ENCODE data around the gene EML6.
"Not testable (repeated sequence)": the region's sequence is repeated elsewhere in the genome, so short reads cannot be mapped to it uniquely, and the experiment has no call there.

The EML6 gene

GRCh38 chr2:54723131-54723995, at the start of gene EML6:
EML6 (plus strand) TSS chr2:54723662; CDS start chr2:54725062, 1,400 bp downstream.
- DNase-seq (ENCODE audit: low spot score) = peak; percentile 99

- no peak for DNase-seq (ENCODE audit: low spot score)
Observed at GRCh38 chr2:54675281-54675680, 48.2 kb upstream of the EML6 start.

DNA sequence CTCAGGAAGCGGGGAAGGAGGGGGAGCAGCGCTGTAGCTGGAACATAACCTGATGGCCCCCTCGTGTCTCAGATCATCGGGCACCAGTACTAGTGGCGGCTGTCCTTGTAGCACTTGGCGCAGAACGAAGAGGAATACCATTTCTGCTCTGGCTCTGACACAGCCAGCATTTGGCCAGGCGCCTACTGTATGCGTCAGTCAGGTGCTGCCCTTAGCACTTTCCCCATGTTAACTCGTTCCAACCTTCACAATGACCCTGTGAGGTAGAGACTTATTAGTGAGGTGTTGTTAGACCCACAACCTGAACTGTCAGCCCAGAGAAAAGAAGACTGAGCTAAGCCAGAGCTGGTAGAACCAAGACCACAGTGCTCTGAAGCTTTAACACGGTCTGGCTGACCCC, 47.7 kb upstream of the EML6 start:
- DNase-seq (ENCODE audit: low spot score) = no peak

- no peak for DNase-seq (ENCODE audit: low spot score)
Observed at GRCh38 chr2:54676656-54677055, 46.8 kb upstream of the EML6 start.

DNA sequence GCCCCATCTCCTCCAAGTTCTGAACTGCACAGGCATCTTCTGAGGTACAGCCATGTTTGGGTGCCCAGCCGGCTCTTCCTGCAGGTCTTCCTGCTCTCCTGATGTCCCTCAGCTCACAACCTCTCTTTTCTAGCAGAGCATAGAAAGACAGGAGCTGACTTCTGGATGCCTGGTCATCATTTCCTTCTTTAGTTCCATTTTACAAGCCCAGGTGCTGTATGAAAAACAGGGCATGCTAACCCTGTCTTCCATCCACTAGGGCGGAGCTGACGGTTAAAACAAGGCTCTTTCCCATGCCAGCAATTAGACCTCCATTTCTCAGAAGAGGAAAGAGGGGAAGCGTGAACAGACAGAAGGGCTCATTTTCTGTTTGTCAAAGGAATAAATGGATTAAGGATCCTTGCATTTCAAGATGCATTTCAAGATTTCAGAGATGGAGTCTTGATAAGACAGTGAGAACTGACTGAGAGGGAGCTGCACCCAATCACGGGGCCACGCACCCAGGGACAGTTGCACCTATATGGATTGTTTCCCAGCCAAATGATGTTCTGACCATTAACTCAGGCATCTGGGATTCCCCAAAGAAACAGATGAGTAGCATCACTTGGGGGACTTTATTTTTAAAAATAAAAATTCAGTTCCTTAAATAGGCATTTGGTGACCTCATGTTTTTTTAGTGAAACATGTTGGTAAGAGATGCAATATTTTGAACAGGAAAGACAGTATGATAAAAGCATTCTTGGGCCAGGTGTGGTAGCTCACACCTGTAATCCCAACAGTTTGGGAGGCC, 45.8 kb upstream of the EML6 start:
- no peak for DNase-seq (ENCODE audit: low spot score)

DNA sequence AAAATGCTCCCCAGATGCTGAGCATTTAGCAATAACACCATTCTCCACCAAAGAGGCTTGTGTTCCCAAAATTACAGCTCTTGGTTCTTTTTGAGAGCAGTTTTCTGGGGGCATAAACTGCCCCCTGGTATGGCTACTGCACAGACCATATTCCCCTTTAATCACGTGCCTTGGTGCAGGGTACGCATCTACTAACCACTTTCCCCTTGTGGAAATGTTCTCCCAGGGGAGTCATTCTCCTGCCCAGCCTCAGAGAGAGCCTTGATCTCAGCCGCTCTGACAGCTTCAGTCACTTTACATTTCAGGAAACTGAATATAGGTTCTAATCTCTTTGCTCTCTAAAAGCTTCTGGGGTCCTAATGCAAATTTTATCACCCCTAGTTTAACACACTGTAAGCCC, 44.7 kb upstream of the EML6 start:
- no peak for DNase-seq (ENCODE audit: low spot score)

GRCh38 chr2:54680397-54681041, 42.9 kb upstream of the EML6 start:
- no peak for DNase-seq (ENCODE audit: low spot score)

DNA sequence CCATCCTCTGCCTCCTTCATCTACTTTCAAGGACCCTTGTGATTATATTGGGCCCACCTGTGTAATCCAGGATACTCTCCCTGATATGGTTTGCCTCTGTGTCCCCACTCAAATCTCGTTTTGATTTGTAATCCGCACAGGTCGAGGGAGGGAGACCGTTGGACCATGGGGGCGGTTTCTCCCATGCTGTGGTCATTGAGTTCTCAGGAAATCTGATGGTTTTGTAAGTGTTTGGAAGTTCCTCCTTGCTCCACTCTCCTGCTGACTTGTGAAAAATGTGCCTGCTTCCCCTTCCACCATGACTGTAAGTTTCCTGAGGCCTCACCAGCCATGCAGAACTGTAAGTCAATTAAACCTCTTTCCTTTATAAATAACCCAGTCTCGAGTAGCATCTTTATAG, 42.0 kb upstream of the EML6 start:
- no peak for DNase-seq (ENCODE audit: low spot score)

DNA sequence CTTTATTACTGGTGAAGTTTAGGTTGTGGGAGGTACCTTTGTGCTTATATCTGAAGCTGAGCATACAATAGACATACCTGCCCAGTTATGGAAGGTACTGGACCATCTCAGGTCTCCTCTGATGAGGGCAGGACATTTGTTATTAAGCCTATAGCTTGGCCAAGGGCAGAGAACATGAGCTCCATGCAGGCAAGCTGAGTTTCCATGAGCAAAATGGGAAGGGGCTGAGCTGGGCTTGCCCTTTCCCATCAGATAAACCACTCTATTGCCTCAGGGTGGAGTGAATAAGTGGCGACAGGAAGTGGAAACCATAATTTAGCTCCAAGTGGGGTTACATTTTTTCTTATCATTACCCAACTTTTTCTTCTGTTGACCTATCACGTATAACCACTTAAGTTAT, 39.9 kb upstream of the EML6 start:
- DNase-seq (ENCODE audit: low spot score) = no peak

DNA sequence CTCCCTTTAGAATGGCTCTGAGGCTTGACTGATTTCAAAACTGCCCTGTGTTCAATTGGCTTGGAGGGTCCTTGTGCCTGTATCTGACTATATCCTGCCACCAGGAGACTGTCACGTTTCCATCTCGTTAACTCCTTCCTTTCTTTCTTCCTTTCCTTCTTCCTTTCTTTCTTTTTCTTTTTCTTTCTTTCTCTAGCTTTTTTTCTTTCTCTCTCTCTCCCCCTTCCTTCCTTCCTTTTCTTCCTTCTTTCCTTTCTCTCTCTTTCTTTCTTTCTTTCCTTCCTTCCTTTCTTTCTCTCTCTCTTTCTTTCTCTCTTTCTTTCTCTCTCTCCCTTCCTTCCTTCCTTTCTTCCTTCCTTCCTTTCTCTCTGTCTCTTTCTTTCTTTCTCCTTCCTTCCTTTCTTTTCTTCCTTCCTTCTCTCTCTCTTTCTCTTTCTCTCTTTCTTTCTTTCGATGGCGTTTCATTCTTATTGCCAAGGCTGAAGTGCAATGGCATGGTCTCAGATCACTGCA, 38.1 kb upstream of the EML6 start:
- no peak for DNase-seq (ENCODE audit: low spot score)

DNA sequence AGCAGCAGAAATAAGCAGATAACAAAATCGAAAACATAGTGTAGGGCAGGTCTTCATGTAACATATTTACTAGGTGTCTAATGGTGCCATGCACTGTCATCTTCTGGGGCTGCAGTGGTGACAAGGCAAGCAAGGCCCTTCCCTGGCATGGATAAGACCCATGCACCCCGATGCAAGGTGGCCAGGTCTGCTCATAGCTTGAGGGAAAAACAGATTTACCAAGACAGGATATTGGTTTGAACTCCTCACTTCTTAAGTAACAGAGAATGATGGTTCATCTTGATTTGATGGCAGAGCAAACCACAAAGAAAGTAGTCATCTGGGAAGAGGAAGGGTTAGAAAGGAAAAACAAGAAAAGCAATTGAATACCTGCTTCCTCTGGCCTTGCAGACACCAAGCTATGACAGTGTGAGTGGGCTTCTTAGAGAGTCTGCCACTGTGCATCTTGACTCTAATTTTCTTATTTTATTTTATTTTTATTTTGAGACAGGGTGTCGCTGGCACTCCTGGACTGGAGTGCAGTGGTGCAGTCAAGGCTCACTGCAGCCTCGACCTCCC, 35.8 kb upstream of the EML6 start:
- no peak for DNase-seq (ENCODE audit: low spot score)

DNA sequence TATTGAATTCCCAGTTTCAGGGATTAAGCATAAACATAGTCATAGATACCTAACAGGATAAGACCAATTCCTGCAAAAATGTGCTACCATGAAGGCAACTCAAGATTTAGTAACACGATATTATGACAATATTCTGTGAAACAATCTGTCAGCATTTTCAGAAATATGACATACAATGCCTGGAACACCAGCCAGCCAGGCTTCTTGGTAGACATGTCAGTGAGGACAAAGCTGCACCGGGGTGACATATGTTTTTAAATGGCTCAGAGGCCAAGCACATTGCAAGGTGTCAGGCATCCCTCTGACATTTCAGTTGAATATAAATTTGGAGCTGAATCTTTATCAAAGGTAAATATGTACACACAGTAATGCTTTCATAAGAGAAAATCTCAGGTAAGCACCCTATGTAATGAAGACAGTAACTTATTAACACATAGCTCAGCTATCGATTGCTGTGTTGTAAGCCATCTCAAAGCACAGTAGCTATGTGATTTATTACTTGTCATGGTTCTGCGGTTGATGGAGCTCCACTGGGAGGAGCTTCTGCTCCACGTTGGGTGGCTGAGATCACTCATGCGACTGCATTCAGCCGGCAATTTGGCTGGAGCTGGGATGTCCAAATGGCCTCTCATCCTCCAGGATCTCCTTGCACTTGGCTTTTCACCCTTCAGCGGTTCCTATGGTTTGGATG, 31.9 kb upstream of the EML6 start:
- DNase-seq (ENCODE audit: low spot score) = peak; percentile 80

- DNase-seq (ENCODE audit: low spot score) = no peak
Observed at GRCh38 chr2:54692556-54692955, 30.9 kb upstream of the EML6 start.

GRCh38 chr2:54695378-54695777, 28.1 kb upstream of the EML6 start:
- no peak for DNase-seq (ENCODE audit: low spot score)

GRCh38 chr2:54697934-54698333, 25.5 kb upstream of the EML6 start:
- no peak for DNase-seq (ENCODE audit: low spot score)

DNA sequence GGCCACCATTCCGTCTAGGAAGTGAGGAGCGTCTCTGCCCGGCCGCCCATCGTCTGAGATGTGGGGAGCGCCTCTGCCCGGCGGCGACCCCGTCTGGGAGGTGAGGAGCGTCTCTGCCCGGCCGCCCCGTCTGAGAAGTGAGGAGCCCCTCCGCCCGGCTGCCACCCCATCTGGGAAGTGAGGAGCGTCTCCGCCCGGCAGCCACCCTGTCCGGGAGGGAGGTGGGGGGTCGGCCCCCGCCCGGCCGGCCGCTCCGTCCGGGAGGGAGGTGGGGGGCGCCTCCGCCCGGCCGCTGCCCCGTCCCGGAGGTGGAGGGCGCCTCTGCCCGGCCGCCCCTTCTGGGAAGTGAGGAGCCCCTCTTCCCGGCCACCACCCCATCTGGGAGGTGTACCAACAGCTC, 24.5 kb upstream of the EML6 start:
- not testable (repeated sequence) for DNase-seq (ENCODE audit: low spot score)

- no peak for DNase-seq (ENCODE audit: low spot score)
Observed at GRCh38 chr2:54699665-54700064, 23.8 kb upstream of the EML6 start.

DNA sequence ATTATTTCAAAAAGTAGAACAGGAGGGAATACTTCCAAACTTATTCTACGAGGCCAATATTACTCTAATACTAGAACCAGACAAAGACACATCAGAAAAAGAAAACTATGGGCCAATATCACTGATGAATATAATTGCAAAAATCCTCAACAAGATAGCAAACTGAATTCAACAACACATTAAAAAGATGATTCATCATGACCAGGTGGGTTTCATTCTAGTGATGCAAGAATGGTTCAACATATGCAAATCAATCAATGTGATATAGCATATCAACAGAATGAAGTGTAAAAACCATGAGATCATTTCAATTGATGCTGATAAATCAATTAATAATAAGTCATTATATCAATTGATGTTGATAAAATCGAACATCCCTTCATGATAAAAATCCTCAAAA, 22.4 kb upstream of the EML6 start:
- DNase-seq (ENCODE audit: low spot score) = no peak

DNA sequence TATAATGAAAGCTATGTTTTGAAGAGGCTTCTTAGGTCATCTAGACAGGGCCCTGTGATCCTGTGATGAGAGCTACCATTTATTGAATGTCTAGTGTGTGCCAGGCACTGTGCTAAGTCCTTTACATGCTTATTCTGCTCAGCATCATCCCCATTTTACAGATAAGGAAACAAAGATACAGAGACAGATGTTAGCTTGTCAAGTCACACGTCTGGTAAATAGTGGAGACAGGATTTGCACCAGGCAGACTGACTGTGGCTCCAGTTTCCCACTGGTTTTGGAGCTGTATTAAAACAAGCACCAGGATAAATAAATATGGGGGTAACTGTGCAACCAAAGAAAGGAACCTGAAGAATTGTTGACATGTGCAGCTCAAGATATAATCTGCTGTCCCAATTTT, 19.2 kb upstream of the EML6 start:
- DNase-seq (ENCODE audit: low spot score) = no peak

DNA sequence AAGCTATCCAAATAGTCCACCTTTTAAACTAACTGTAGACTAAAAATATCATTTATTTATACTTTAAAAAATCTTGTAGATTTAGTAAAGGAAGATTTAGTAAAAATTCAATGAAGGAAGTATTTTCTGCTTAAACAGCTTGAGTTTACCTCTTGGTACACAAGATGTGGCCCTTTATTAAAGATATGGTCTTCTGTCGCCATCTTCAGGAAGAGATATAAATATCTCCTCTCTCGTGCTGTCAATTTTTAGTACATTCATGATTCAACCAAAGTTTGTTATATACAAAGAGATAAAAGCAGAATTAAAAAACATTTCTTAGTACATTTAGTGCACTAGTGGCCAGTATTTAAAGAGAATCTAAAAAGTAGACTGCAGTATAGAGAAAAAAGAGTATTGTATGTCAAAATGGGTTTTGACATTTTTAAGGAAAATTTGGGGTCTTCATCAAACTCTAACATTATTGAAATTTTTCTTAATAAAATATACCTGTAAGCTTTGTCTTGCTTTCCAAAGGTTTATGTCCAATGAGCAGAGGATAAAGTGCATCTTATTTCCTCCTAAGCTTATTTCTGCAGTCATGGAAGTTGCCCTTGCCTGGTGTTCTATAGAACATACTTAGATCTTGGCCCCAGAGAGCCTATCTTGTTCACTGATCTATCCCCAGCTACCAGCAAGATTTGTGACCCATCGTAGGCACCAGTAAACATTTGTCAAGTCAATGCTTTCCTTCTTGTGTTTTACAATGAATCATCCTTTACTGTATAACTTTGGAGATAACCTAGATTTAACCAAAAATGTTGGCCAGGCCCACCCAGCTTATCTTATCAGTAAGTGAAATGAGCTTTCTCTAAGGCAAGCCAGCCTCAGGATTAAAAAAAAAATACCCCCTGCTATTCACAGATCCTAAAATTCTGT, 18.5 kb upstream of the EML6 start:
- DNase-seq (ENCODE audit: low spot score) = peak; percentile 65

- DNase-seq (ENCODE audit: low spot score) = peak; percentile 43
Observed at GRCh38 chr2:54706622-54707021, 16.8 kb upstream of the EML6 start.

Data from HuH-7 (cell line).